CD4-positive, alpha-beta memory T cell (primary cell): ENCODE data around the gene POLA2. TPM values are rescaled to one million over a fixed set of nuclear protein-coding genes. Genes with fewer than 3 reads are reported as not detected.

Source experiments
- CTCF ChIA-PET: fragments of 350-600 bp; sonication (Branson Sonifier 250); formaldehyde crosslinking; loops from one replicate; lab custom pipeline; 2021; ENCODE audit warnings: inconsistent platforms; ENCODE audit not compliant: partially characterized antibody; lab: Charles Lee
- POLR2A ChIA-PET: fragments of 350-600 bp; sonication (Branson Sonifier 250); formaldehyde crosslinking; loops from one replicate; lab custom pipeline; 2021; ENCODE audit not compliant: partially characterized antibody; lab: Charles Lee
- DNase-seq, 5 donors: peaks; one replicate each; pipeline versions ENCODE4 v3.0.0 to v3.0.0-alpha.2; 2020 to 2022; ENCODE audit warnings: mixed read lengths in 1 of 5
- H3K27ac ChIP-seq: one replicate; pipeline ENCODE4 v1.7.0; 2013; ENCODE audit warnings: low read depth, low read length
- H3K27me3 ChIP-seq: 2 replicates; pipeline ENCODE4 v1.7.0; 2013; ENCODE audit warnings: mild to moderate bottlenecking, low read length, moderate library complexity; ENCODE audit not compliant: insufficient read depth
- H3K36me3 ChIP-seq: 2 replicates; pipeline ENCODE4 v1.7.0; 2013; ENCODE audit warnings: mild to moderate bottlenecking, low read length, moderate library complexity; ENCODE audit not compliant: insufficient read depth
- H3K4me1 ChIP-seq: 2 replicates; pipeline ENCODE4 v1.7.0; 2013; ENCODE audit warnings: mild to moderate bottlenecking, low read length, moderate library complexity; ENCODE audit not compliant: insufficient read depth
- H3K4me3 ChIP-seq, 2 donors: one replicate each; pipeline ENCODE4 v1.7.0; 2013; ENCODE audit warnings: low read length in 2 of 2, mild to moderate bottlenecking in 1 of 2
- H3K9me3 ChIP-seq, 2 donors: one replicate each; pipeline ENCODE4 v1.7.0; 2013; ENCODE audit warnings: low read length in 2 of 2, control low read depth in 1 of 2; ENCODE audit not compliant: control insufficient read depth in 1 of 2
- H3K27ac Mint-ChIP-seq, 7 donors: one replicate each; pipeline ENCODE4 v1.8.0; 2020 to 2021; ENCODE audit warnings: mixed read lengths in 7 of 7, mild to moderate bottlenecking in 6 of 7, inconsistent platforms in 3 of 7, moderate library complexity in 3 of 7
- H3K27me3 Mint-ChIP-seq, 2 donors: one replicate each; pipeline ENCODE4 v1.8.0; 2020 to 2021; ENCODE audit warnings: mixed read lengths in 2 of 2
- H3K36me3 Mint-ChIP-seq, 2 donors: one replicate each; pipeline ENCODE4 v1.8.0; 2020 to 2021; ENCODE audit warnings: mixed read lengths in 2 of 2, inconsistent platforms in 1 of 2, mild to moderate bottlenecking in 1 of 2
- H3K4me1 Mint-ChIP-seq, 4 donors: one replicate each; pipeline ENCODE4 v1.8.0; 2020 to 2021; ENCODE audit warnings: mixed read lengths in 4 of 4, mild to moderate bottlenecking in 1 of 4
- H3K4me3 Mint-ChIP-seq, 8 donors: one replicate each; pipeline ENCODE4 v1.8.0; 2020 to 2021; ENCODE audit warnings: mixed read lengths in 8 of 8, mild to moderate bottlenecking in 7 of 8, moderate library complexity in 6 of 8, inconsistent platforms in 3 of 8
- H3K9me3 Mint-ChIP-seq, 8 donors: one replicate each; pipeline ENCODE4 v1.8.0; 2020 to 2021; ENCODE audit warnings: mixed read lengths in 8 of 8, mild to moderate bottlenecking in 5 of 8, inconsistent platforms in 3 of 8, moderate library complexity in 1 of 8
- intact Hi-C: fragments of 100-400 bp; cut with micrococcal nuclease; formaldehyde crosslinking; loops from one replicate; pipeline ENCODE4 v1.15.1; 2023
- polyA plus RNA-seq, 2 donors: library from polyadenylated mRNA; unstranded; fragments of 300-500 nt; fragmentation: Illumina TruSeq; gene quantifications; one replicate each; pipeline ENCODE4 v1.2.3, GENCODE V29; 2021
- total RNA-seq, 2 experiments: library from RNA; stranded (reverse); gene quantifications; one replicate each; pipeline ENCODE4 v1.2.3, GENCODE V29; 2021

POLA2 gene
- total and polyA plus RNA-seq, 4 experiments from 2014 or later: 7.8 to 27.3 (median 20.1) TPM

- no peaks in the 10 kb centered on the region for H3K36me3 ChIP-seq
- ChIA-PET CTCF (interaction anchor here (0.8 to 10.1 kb wide), 24 partner anchors 9 to 303 kb away, joined by 3 to 170 read pairs (median 4); partner anchors contain the start of genes DPF2, POLA2 and TM7SF2), POLR2A (interaction anchor here (1.1 to 2.2 kb wide), 5 partner anchors 16 to 199 kb away, joined by 4 to 8 read pairs (median 4); partner anchors contain the start of genes DPF2, POLA2, SYVN1 and ZNHIT2)
- peak overlapping the region in 1 of 7 donors; percentile 57 for H3K27ac Mint-ChIP-seq
- peaks cover 15% of the 10 kb centered on the region for H3K4me1 ChIP-seq
- DNase-seq: no peak
- no peaks in the 10 kb centered on the region for H3K9me3 ChIP-seq
- intact Hi-C loops: no loop called here
- no peaks in the 10 kb centered on the region for H3K27me3 Mint-ChIP-seq
- H3K27me3 ChIP-seq: no peaks in the 10 kb centered on the region
- H3K9me3 Mint-ChIP-seq: no peaks in the 10 kb centered on the region
- no peak overlapping the region for H3K27ac ChIP-seq
- no peak overlapping the region for H3K4me3 ChIP-seq
- H3K4me3 Mint-ChIP-seq: peak overlapping the region; percentile 13 to 78 (median 68)
- peaks cover 4 to 14% (median 7%) of the 10 kb centered on the region in 4 donors for H3K4me1 Mint-ChIP-seq
- no peaks in the 10 kb centered on the region for H3K36me3 Mint-ChIP-seq
These were observed 54.7 kb downstream of the POLA2 start for GRCh38 chr11:65316227-65317024.

- intact Hi-C loops: no loop called here
- H3K27me3 ChIP-seq: no peaks in the 10 kb centered on the region
- no peak overlapping the region for H3K27ac ChIP-seq
- Mint-ChIP-seq H3K27me3 (peaks cover 0 to 3% of the 10 kb centered on the region in 2 donors), H3K4me3 (peak overlapping the region in 2 of 8 donors; percentile 31 to 52), H3K9me3 (no peaks in the 10 kb centered on the region), H3K4me1 (peaks cover 4 to 14% (median 7%) of the 10 kb centered on the region in 4 donors), H3K36me3 (no peaks in the 10 kb centered on the region), H3K27ac (no peak overlapping the region)
- H3K36me3 ChIP-seq: no peaks in the 10 kb centered on the region
- POLR2A ChIA-PET: interaction anchor here (1.1 kb wide), 1 partner anchor 16 kb away, joined by 4 read pairs; the partner anchor contains the start of gene DPF2
- H3K9me3 ChIP-seq: no peaks in the 10 kb centered on the region
- DNase-seq: no peak
- peaks cover 15% of the 10 kb centered on the region for H3K4me1 ChIP-seq
- no peak overlapping the region for H3K4me3 ChIP-seq
- CTCF ChIA-PET: interaction anchor here (0.7 to 10.1 kb wide), 15 partner anchors 8 to 304 kb away, joined by 3 to 170 read pairs (median 4); partner anchors contain the start of genes DPF2 and POLA2
These were observed 55.4 kb downstream of the POLA2 start for GRCh38 chr11:65317025-65317786.

- H3K27me3 ChIP-seq: no peaks in the 10 kb centered on the region
- Mint-ChIP-seq H3K9me3 (no peaks in the 10 kb centered on the region), H3K36me3 (no peaks in the 10 kb centered on the region), H3K27me3 (peaks cover 2 to 12% of the 10 kb centered on the region in 2 donors), H3K27ac (no peak overlapping the region), H3K4me1 (peaks cover 3 to 6% (median 5%) of the 10 kb centered on the region in 4 donors), H3K4me3 (no peak overlapping the region)
- H3K9me3 ChIP-seq: no peaks in the 10 kb centered on the region
- H3K36me3 ChIP-seq: no peaks in the 10 kb centered on the region
- H3K4me1 ChIP-seq: peaks cover 8% of the 10 kb centered on the region
- CTCF ChIA-PET: interaction anchor here (1.3 to 1.9 kb wide), 2 partner anchors 9 to 13 kb away, joined by 3 to 7 read pairs; partner anchors contain the start of gene DPF2
- intact Hi-C loops: no loop called here
- POLR2A ChIA-PET: no interaction called here
- no peak for DNase-seq
- no peak overlapping the region for H3K27ac ChIP-seq
- no peak overlapping the region for H3K4me3 ChIP-seq
These were observed 58.8 kb downstream of the POLA2 start for GRCh38 chr11:65320386-65321075.

GRCh38 chr11:65321076-65321475 is 59.3 kb downstream of the POLA2 start:
- CTCF ChIA-PET: interaction anchor here (1.3 to 1.9 kb wide), 2 partner anchors 9 to 12 kb away, joined by 3 to 7 read pairs; partner anchors contain the start of gene DPF2
- Mint-ChIP-seq H3K9me3 (no peaks in the 10 kb centered on the region), H3K4me1 (peaks cover 0 to 1% (median under 1%) of the 10 kb centered on the region in 4 donors), H3K36me3 (no peaks in the 10 kb centered on the region), H3K27ac (no peak overlapping the region), H3K4me3 (no peak overlapping the region), H3K27me3 (peaks cover 2 to 12% of the 10 kb centered on the region in 2 donors)
- Histone ChIP-seq H3K27ac (no peak overlapping the region), H3K9me3 (no peaks in the 10 kb centered on the region), H3K4me1 (peaks cover 2% of the 10 kb centered on the region), H3K4me3 (no peak overlapping the region), H3K27me3 (no peaks in the 10 kb centered on the region), H3K36me3 (no peaks in the 10 kb centered on the region)
- POLR2A ChIA-PET: no interaction called here
- intact Hi-C loops: no loop called here
- no peak for DNase-seq

- Mint-ChIP-seq H3K4me1 (no peaks in the 10 kb centered on the region), H3K36me3 (no peaks in the 10 kb centered on the region), H3K9me3 (no peaks in the 10 kb centered on the region), H3K27ac (no peak overlapping the region), H3K4me3 (no peak overlapping the region), H3K27me3 (peaks cover 2 to 12% of the 10 kb centered on the region in 2 donors)
- DNase-seq: no peak
- no peak overlapping the region for H3K27ac ChIP-seq
- POLR2A ChIA-PET: no interaction called here
- no peaks in the 10 kb centered on the region for H3K4me1 ChIP-seq
- no peaks in the 10 kb centered on the region for H3K9me3 ChIP-seq
- H3K4me3 ChIP-seq: no peak overlapping the region
- no peaks in the 10 kb centered on the region for H3K27me3 ChIP-seq
- intact Hi-C loops: no loop called here
- CTCF ChIA-PET: interaction anchor here (1.2 to 1.9 kb wide), 4 partner anchors 8 to 12 kb away, joined by 3 to 7 read pairs (median 4); partner anchors contain the start of gene DPF2
- H3K36me3 ChIP-seq: no peaks in the 10 kb centered on the region
These were observed 60.2 kb downstream of the POLA2 start for GRCh38 chr11:65321828-65322485.

- Mint-ChIP-seq H3K27me3 (peaks cover 2 to 12% of the 10 kb centered on the region in 2 donors), H3K4me1 (no peaks in the 10 kb centered on the region), H3K4me3 (no peak overlapping the region), H3K36me3 (no peaks in the 10 kb centered on the region), H3K9me3 (no peaks in the 10 kb centered on the region), H3K27ac (peak overlapping the region in 1 of 7 donors; percentile 69)
- DNase-seq: no peak
- Histone ChIP-seq H3K27me3 (no peaks in the 10 kb centered on the region), H3K27ac (no peak overlapping the region), H3K36me3 (no peaks in the 10 kb centered on the region), H3K4me1 (no peaks in the 10 kb centered on the region), H3K4me3 (no peak overlapping the region), H3K9me3 (no peaks in the 10 kb centered on the region)
- POLR2A ChIA-PET: interaction anchor here (0.7 kb wide), 1 partner anchor 599 kb away, joined by 4 read pairs; no protein-coding TSS in a partner anchor
- intact Hi-C loops: no loop called here
- CTCF ChIA-PET: interaction anchor here (1.2 kb wide), 1 partner anchor 9 kb away, joined by 6 read pairs; the partner anchor contains the start of gene CDC42EP2
These were observed 62.1 kb downstream of the POLA2 start for GRCh38 chr11:65323813-65324212.
